Kidney (tissue), 14 donors: ENCODE measurements around the gene NEDD4. TPM values are rescaled to one million over a fixed set of nuclear protein-coding genes. Genes with fewer than 3 reads are reported as not detected.
"Not testable (repeated sequence)": the region's sequence is repeated elsewhere in the genome, so short reads cannot be mapped to it uniquely, and the experiment has no call there.

Experiments
- DNase-seq, 5 donors: peaks; one replicate each; pipeline ENCODE4 v3.0.0-alpha.2; 2013 to 2020
- FAIRE-seq: peaks from 2 replicates; lab custom pipeline; 2012; peaks lifted over from hg19 to GRCh38; lab: Jason Lieb, UNC
- H3K27ac ChIP-seq, 2 donors: one replicate each; pipeline ENCODE4 v1.7.0; 2013; ENCODE audit warnings: low read depth in 2 of 2, low read length in 2 of 2, inconsistent platforms in 1 of 2
- H3K27me3 ChIP-seq: one replicate; pipeline ENCODE4 v1.7.1; 2013; ENCODE audit warnings: low read length, inconsistent platforms; ENCODE audit not compliant: control insufficient read depth, insufficient read depth
- H3K36me3 ChIP-seq, 3 donors: one replicate each; pipeline versions ENCODE4 v1.7.0 to v1.7.1; 2013; ENCODE audit warnings: low read length in 3 of 3, control low read depth in 1 of 3, inconsistent platforms in 1 of 3; ENCODE audit not compliant: insufficient read depth in 3 of 3, control insufficient read depth in 2 of 3
- H3K4me1 ChIP-seq, 3 donors: one replicate each; pipeline versions ENCODE4 v1.7.0 to v1.7.1; 2013; ENCODE audit warnings: low read length in 3 of 3, inconsistent platforms in 1 of 3, low read depth in 1 of 3; ENCODE audit not compliant: control insufficient read depth in 2 of 3, insufficient read depth in 2 of 3
- H3K4me3 ChIP-seq, 3 donors: one replicate each; pipeline versions ENCODE4 v1.7.0 to v1.8.1; 2013; ENCODE audit warnings: low read length in 3 of 3, control low read depth in 1 of 3, inconsistent platforms in 1 of 3
- H3K9ac ChIP-seq, 3 donors: one replicate each; pipeline versions ENCODE4 v1.7.0 to v1.7.1; 2013; ENCODE audit warnings: low read length in 3 of 3, control low read depth in 1 of 3, inconsistent platforms in 1 of 3
- H3K9me3 ChIP-seq, 3 donors: one replicate each; pipeline versions ENCODE4 v1.7.0 to v1.7.1; 2013; ENCODE audit warnings: low read length in 3 of 3, control low read depth in 1 of 3, inconsistent platforms in 1 of 3; ENCODE audit not compliant: control insufficient read depth in 2 of 3, insufficient read depth in 1 of 3
- CTCF ChIP-seq: IDR thresholded peaks from 3 replicates; pipeline ENCODE4 v1.5.1; 2012; ENCODE audit warnings: mild to moderate bottlenecking, moderate library complexity, borderline replicate concordance; ENCODE audit not compliant: insufficient read depth; ENCODE audit errors: extremely low read depth
- intact Hi-C: fragments of 100-400 bp; cut with DNase I; formaldehyde crosslinking; loops from one replicate; pipeline ENCODE4 v1.11.1; 2022
- polyA plus RNA-seq: library from polyadenylated mRNA; stranded (reverse); fragments of 350-450 nt; fragmentation: Illumina TruSeq; extraction: RNeasy Lipid Tissue Mini Kit (QIAGEN cat#74804); gene quantifications from one replicate; pipeline ENCODE4 v1.2.3, GENCODE V29; 2014; ENCODE audit warnings: low read depth, low replicate concordance; ENCODE audit not compliant: insufficient read depth
- total RNA-seq: library from RNA; stranded (reverse); fragmentation: NEBNext Ultra II Directional; extraction: Animal tissue kit (Norgen Biotek cat#: 25700); gene quantifications from one replicate; pipeline ENCODE4 v1.2.1, GENCODE V29; 2021
- donor health status: control.
- donor health status: control.
- donor health status: control.
- donor health status: control.
- donor health status: control.
- donor health status: DM: yes; HTN: yes; CAD: no.
- donor health status: Normal renal cell carcinoma (clear cell type).

NEDD4 gene
- total and polyA plus RNA-seq, 2 donors from 2014 or later: 3.3 to 22.3 TPM

- TF ChIP-seq CTCF: no peak
- no peak for FAIRE-seq
- H3K36me3 ChIP-seq: no peaks in the 10 kb centered on the region
- no peaks in the 10 kb centered on the region for H3K9me3 ChIP-seq
- no peaks in the 10 kb centered on the region for H3K27me3 ChIP-seq
- DNase-seq: no peak
- no peak overlapping the region for H3K4me3 ChIP-seq
- H3K27ac ChIP-seq: no peak overlapping the region
- intact Hi-C loops: no loop called here
- H3K9ac ChIP-seq: no peak overlapping the region
- no peaks in the 10 kb centered on the region for H3K4me1 ChIP-seq
Observed at GRCh38 chr15:55868707-55869106, 124.7 kb downstream of the NEDD4 start.

- H3K9me3 ChIP-seq, H3K9ac ChIP-seq, H3K27ac ChIP-seq, intact Hi-C loops, H3K27me3 ChIP-seq, H3K4me3 ChIP-seq, DNase-seq, H3K4me1 ChIP-seq, H3K36me3 ChIP-seq, FAIRE-seq: not testable (repeated sequence)
Observed at GRCh38 chr15:55868291-55868690, 125.1 kb downstream of the NEDD4 start.

GRCh38 chr15:55863911-55864310 lies 129.5 kb downstream of the NEDD4 start:
- TF ChIP-seq CTCF: no peak
- peaks cover 0 to 4% (median 4%) of the 10 kb centered on the region in 3 donors for H3K36me3 ChIP-seq
- FAIRE-seq: no peak
- DNase-seq: no peak
- intact Hi-C loops: no loop called here
- H3K9ac ChIP-seq: no peak overlapping the region
- no peak overlapping the region for H3K27ac ChIP-seq
- no peaks in the 10 kb centered on the region for H3K27me3 ChIP-seq
- H3K4me3 ChIP-seq: no peak overlapping the region
- no peaks in the 10 kb centered on the region for H3K9me3 ChIP-seq
- no peaks in the 10 kb centered on the region for H3K4me1 ChIP-seq

- Histone ChIP-seq H3K27me3 (no peaks in the 10 kb centered on the region), H3K9ac (no peak overlapping the region), H3K4me1 (no peaks in the 10 kb centered on the region), H3K27ac (no peak overlapping the region), H3K9me3 (no peaks in the 10 kb centered on the region), H3K36me3 (peaks cover 4 to 7% (median 4%) of the 10 kb centered on the region in 3 donors), H3K4me3 (no peak overlapping the region)
- DNase-seq (no peak), FAIRE-seq (no peak)
- no peak for TF ChIP-seq CTCF
- intact Hi-C loops: no loop called here
Observed at GRCh38 chr15:55861115-55861514, 132.3 kb downstream of the NEDD4 start.
